Epidermal melanocyte (primary cell): ENCODE data around the gene TMEM208.
A peak's percentile ranks its signal among the peaks of the same experiment; 100 is the strongest.

Source experiments
- DNase-seq: peaks from one replicate; pipeline ENCODE4 v3.0.0; 2011; ENCODE audit warnings: low spot score; ENCODE audit not compliant: insufficient read length

TMEM208 gene

GRCh38 chr16:67191411-67191994, 35.4 kb upstream of the TMEM208 start:
- no peak for DNase-seq

GRCh38 chr16:67191995-67192681, 34.8 kb upstream of the TMEM208 start, which contains the start of gene E2F4:
E2F4 (plus strand) TSS chr16:67192155; CDS start chr16:67192228, 73 bp downstream.
- peak; percentile 97 for DNase-seq

- DNase-seq: no peak
Observed at GRCh38 chr16:67192781-67193361, 34.1 kb upstream of the TMEM208 start.

- no peak for DNase-seq
Observed at GRCh38 chr16:67193536-67193935, 33.4 kb upstream of the TMEM208 start.

- no peak for DNase-seq
Observed at GRCh38 chr16:67194260-67194659, 32.7 kb upstream of the TMEM208 start.

GRCh38 chr16:67195676-67196075, 31.3 kb upstream of the TMEM208 start:
- no peak for DNase-seq

GRCh38 chr16:67196881-67197280, 30.0 kb upstream of the TMEM208 start:
- DNase-seq: no peak

GRCh38 chr16:67197704-67198103, 29.2 kb upstream of the TMEM208 start:
- DNase-seq: no peak

- no peak for DNase-seq
Observed at GRCh38 chr16:67198238-67198734, 28.6 kb upstream of the TMEM208 start.

- no peak for DNase-seq
Observed at GRCh38 chr16:67199011-67199807, 27.7 kb upstream of the TMEM208 start, which contains the start of gene ELMO3. ELMO3 (plus strand) TSS chr16:67199131; CDS start chr16:67199327, 196 bp downstream.

- no peak for DNase-seq
Observed at GRCh38 chr16:67199808-67200198, 27.1 kb upstream of the TMEM208 start.

- no peak for DNase-seq
Observed at GRCh38 chr16:67200491-67200890, 26.4 kb upstream of the TMEM208 start.

GRCh38 chr16:67201411-67202345, 25.3 kb upstream of the TMEM208 start:
- DNase-seq: no peak

GRCh38 chr16:67202426-67202825, 24.5 kb upstream of the TMEM208 start:
- DNase-seq: no peak

- DNase-seq: no peak
Observed at GRCh38 chr16:67202956-67203493, 23.9 kb upstream of the TMEM208 start.

- no peak for DNase-seq
Observed at GRCh38 chr16:67204076-67204475, 22.9 kb upstream of the TMEM208 start.

GRCh38 chr16:67206129-67206837, 20.6 kb upstream of the TMEM208 start:
- DNase-seq: no peak

- DNase-seq: no peak
Observed at GRCh38 chr16:67206838-67207248, 20.1 kb upstream of the TMEM208 start.

- DNase-seq: no peak
Observed at GRCh38 chr16:67207249-67208091, 19.5 kb upstream of the TMEM208 start.
